Measurements from ENCODE around the gene ADGRG2.

Gene ADGRG2

GRCh38 chrX:18951032-18951431 is 171.2 kb downstream of the ADGRG2 start:
- DNase-seq = no peak

- no peak for DNase-seq
Measured at GRCh38 chrX:18949944-18950301, 172.3 kb downstream of the ADGRG2 start.

DNA sequence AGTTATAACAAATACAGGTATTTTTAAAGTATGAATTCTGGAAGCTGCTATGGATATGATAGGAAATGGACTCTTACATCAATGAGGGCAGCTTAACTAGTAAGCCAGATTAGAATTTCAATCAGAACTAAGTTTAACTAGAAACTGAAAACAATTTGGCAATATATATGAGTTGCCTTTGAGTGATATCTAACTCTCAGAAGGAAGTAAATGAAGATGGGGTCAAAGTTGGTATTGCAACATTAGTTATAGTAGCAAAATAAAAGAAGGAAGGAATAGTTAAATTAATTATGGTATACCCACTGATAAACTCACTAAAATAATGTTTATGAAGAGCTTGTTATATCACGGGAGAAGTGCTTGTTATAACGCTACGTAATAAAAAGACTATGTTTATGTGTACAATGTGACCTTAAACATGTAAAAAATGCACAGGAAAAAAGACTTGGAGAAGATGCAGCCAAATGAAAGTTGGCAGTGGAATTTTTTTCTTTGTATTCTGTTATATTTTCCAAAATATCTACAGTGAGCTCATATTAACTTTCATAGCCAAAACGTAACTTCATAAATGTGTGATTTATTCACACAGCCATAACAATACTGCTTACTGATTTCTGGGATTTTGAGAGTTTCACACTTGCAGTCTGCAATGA is 172.9 kb downstream of the ADGRG2 start:
- no peak for DNase-seq

DNA sequence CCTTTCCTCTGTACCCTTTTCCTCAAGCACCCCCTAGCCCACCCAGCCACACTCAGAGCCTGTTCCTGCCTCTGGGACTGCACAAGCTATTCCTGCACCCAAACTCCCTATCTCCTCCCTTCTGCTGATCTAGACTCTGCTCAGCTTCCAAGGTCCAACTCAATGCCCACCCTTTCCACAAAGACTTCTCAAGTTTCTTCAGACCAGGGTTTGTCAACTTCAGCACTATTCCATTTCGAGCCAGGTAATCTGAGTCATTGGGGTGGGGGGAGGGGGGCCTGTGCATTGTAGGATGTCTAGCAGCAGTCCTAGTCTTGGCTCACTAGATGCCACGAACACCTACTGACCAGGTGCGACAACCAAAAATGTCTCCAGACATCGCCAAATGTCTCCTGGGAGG is 175.7 kb downstream of the ADGRG2 start:
- no peak for DNase-seq

DNA sequence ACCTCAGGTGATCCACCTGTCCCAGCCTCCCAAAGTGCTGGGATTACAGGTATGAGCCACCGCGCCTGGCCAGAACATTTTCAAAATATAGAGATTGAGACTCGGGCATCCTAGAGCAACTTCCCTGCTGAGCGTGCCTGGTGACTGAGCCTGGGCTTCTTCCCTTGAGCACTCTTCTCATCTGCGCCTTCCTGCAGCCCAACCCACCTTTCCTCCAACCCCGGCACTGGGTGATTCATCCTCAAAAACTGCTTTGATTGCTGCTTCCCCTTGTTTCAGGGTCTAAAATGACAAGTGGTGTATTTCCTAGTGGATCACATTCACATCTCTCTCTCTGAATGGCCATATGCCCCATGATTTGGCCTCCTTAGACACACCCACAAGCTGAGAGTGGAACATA is 176.1 kb downstream of the ADGRG2 start:
- no peak for DNase-seq

DNA sequence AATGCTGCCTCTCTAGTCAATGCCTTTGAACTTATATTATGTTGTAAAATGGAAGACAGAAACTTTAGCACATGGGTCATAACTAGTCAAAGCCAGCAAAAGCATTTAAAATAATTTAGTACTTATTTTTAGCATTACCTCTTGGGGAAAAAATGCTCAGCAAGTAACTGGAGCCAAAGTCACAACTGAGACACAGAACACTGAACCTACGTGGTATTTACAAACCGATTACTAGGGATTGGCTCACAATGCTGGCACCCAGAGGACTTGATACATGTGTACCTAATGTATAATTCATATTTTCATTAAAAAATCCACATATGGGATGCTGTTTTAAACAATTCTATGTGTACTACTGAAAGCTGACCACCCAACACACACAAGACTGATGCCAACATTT is 176.8 kb downstream of the ADGRG2 start:
- DNase-seq = no peak

GRCh38 chrX:18944482-18944881 is 177.8 kb downstream of the ADGRG2 start:
- DNase-seq = no peak

DNA sequence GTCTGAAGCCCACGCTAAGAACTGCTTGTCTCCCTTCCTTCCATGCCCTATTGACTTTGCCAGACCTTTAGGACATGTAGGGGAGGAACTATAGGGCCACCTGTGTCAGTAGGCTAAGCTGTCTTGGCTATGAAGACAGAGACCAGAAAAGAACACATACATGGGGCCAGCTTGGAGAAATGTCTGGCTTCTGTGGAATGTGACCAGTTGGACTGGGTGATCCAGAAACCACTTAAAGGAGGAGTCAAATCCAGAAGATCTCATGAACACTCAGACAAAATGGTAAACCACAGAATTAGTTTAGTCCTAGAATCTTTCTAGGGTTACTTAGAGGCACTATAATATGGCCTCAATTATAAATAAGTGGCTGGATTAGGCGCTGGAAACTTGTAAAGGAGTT is 180.4 kb downstream of the ADGRG2 start:
- no peak for DNase-seq

All from stimulated activated CD4-positive, alpha-beta T cell treated with anti-CD3 and anti-CD28 coated beads, Interleukin-2, amount 100 ng/mL, for 24 hours (primary cell).